ENCODE data around the gene CYB5RL. TPM values are rescaled to one million over a fixed set of nuclear protein-coding genes. Genes with fewer than 3 reads are reported as not detected.
"Not testable (repeated sequence)": the region's sequence is repeated elsewhere in the genome, so short reads cannot be mapped to it uniquely, and the experiment has no call there.

Gene CYB5RL
- total RNA-seq, 4 donors from 2014 or later = 1.9 to 5.1 (median 3.6) TPM

- 95% methylated on average over 10 of the region's 10 CpGs; no CpG with 5 or more reads in 1 of the 2 donors for WGBS, 2 donors (ENCODE audit: low coverage in 1 of 2)
Measured at GRCh38 chr1:54237586-54237985, 37.8 kb upstream of the CYB5RL start.

GRCh38 chr1:54234284-54234683 lies 34.5 kb upstream of the CYB5RL start:
- Histone ChIP-seq H3K27ac (no peak overlapping the region), H3K4me1 (peaks cover 0 to 3% (median under 1%) of the 10 kb centered on the region in 4 donors), H3K27me3 (no peaks in the 10 kb centered on the region), H3K9me3 (no peaks in the 10 kb centered on the region), H3K36me3 (peaks cover 0 to 14% (median 7%) of the 10 kb centered on the region in 4 donors), H3K4me3 (no peak overlapping the region)
- WGBS, 2 donors (ENCODE audit: low coverage in 1 of 2) = 83% methylated on average over 2 of the region's 2 CpGs; no CpG with 5 or more reads in 1 of the 2 donors
- intact Hi-C loops (cut with DNase I; ENCODE audit: low total_unique reads) = no loop called here
- TF ChIP-seq CTCF (IDR thresholded peaks at IDR 0.05) (no peak), POLR2A (IDR thresholded peaks at IDR 0.05) (no peak), EP300 (IDR thresholded peaks at IDR 0.05; ENCODE audit: low read depth) (no peak), POLR2AphosphoS5 (IDR thresholded peaks at IDR 0.05) (no peak)
- in situ Hi-C loops (cut with MboI; ENCODE audit: low pct_ligation_motif_present in 1 of 4, low pct_unique_long_range_greater_than_20kb in 1 of 4, low sequenced_read_pairs in 3 of 4) = no loop called here
- no peak for DNase-seq

More at GRCh38 chr1:54237586-54237985, 37.8 kb upstream of the CYB5RL start:
- H3K9me3 ChIP-seq = no peaks in the 10 kb centered on the region
- no peaks in the 10 kb centered on the region for H3K4me1 ChIP-seq
- no peak for TF ChIP-seq EP300 (IDR thresholded peaks at IDR 0.05; ENCODE audit: low read depth)
- TF ChIP-seq POLR2AphosphoS5 (IDR thresholded peaks at IDR 0.05) = no peak
- TF ChIP-seq POLR2A (IDR thresholded peaks at IDR 0.05) = no peak
- TF ChIP-seq CTCF (IDR thresholded peaks at IDR 0.05) = no peak
- no peak overlapping the region for H3K4me3 ChIP-seq
- H3K27me3 ChIP-seq = no peaks in the 10 kb centered on the region
- no peak overlapping the region for H3K27ac ChIP-seq
- no peak for DNase-seq
- in situ Hi-C loops (cut with MboI; ENCODE audit: low pct_ligation_motif_present in 1 of 4, low pct_unique_long_range_greater_than_20kb in 1 of 4, low sequenced_read_pairs in 3 of 4) = no loop called here
- intact Hi-C loops (cut with DNase I; ENCODE audit: low total_unique reads) = no loop called here
- H3K36me3 ChIP-seq = peaks cover 0 to 14% (median 7%) of the 10 kb centered on the region in 4 donors

- intact Hi-C loops (cut with DNase I; ENCODE audit: low total_unique reads); H3K4me1 ChIP-seq; in situ Hi-C loops (cut with MboI; ENCODE audit: low pct_ligation_motif_present in 1 of 4, low pct_unique_long_range_greater_than_20kb in 1 of 4, low sequenced_read_pairs in 3 of 4); H3K4me3 ChIP-seq; H3K27me3 ChIP-seq; DNase-seq; H3K27ac ChIP-seq; H3K9me3 ChIP-seq: not testable (repeated sequence)
- H3K36me3 ChIP-seq = peaks cover 0 to 11% (median 5%) of the 10 kb centered on the region in 4 donors
- 96% methylated on average over 19 of the region's 33 CpGs; no CpG with 5 or more reads in 1 of the 2 donors for WGBS, 2 donors (ENCODE audit: low coverage in 1 of 2)
Measured at GRCh38 chr1:54233196-54233595, 33.4 kb upstream of the CYB5RL start.

- Histone ChIP-seq H3K36me3 (no peaks in the 10 kb centered on the region), H3K27ac (no peak overlapping the region), H3K9me3 (no peaks in the 10 kb centered on the region), H3K4me3 (no peak overlapping the region), H3K4me1 (peaks cover 0 to 10% (median 3%) of the 10 kb centered on the region in 4 donors), H3K27me3 (no peaks in the 10 kb centered on the region)
- WGBS, 2 donors (ENCODE audit: low coverage in 1 of 2) = 71 to 72% methylated on average over 14 to 15 of the region's 15 CpGs
- TF ChIP-seq POLR2AphosphoS5 (IDR thresholded peaks at IDR 0.05) (no peak), CTCF (IDR thresholded peaks at IDR 0.05) (no peak), POLR2A (IDR thresholded peaks at IDR 0.05) (no peak), EP300 (IDR thresholded peaks at IDR 0.05; ENCODE audit: low read depth) (no peak)
- intact Hi-C loops (cut with DNase I; ENCODE audit: low total_unique reads) (no loop called here), in situ Hi-C loops (cut with MboI; ENCODE audit: low pct_ligation_motif_present in 1 of 4, low pct_unique_long_range_greater_than_20kb in 1 of 4, low sequenced_read_pairs in 3 of 4) (no loop called here)
- no peak for DNase-seq
Measured at GRCh38 chr1:54230507-54231339, 30.9 kb upstream of the CYB5RL start.

All from transverse colon (tissue), 4 donors.